ENCODE measurements around the gene ZNF678.

- TF ChIP-seq MEF2A (IDR thresholded peaks at IDR 0.05; ENCODE audit: control insufficient read depth, low read depth, low read length) (no peak), PCBP1 (IDR thresholded peaks at IDR 0.05; ENCODE audit: low read depth, low read length, poor library complexity, severe bottlenecking) (no peak), POLR2AphosphoS5 (IDR thresholded peaks at IDR 0.05; ENCODE audit: control insufficient read depth, insufficient read depth, low read depth, low read length) (no peak), HCFC1 (IDR thresholded peaks at IDR 0.05; ENCODE audit: low read depth, low read length) (no peak), GATA2 (CRISPR knock-in tag; IDR thresholded peaks at IDR 0.05) (no peak), RCOR1 (IDR thresholded peaks at IDR 0.05; ENCODE audit: borderline replicate concordance in 1 of 2, low read depth in 2 of 2, low read length in 2 of 2) (no peak), GABPA (tag; conservative IDR thresholded peaks at IDR 0.05; ENCODE audit: low read depth) (0 out of 2 replicates have a peak, but pooled peaks have one; percentile 16), KDM2B (CRISPR knock-in tag; IDR thresholded peaks at IDR 0.05) (no peak), ZNF395 (CRISPR knock-in tag; IDR thresholded peaks at IDR 0.05) (no peak), PHF8 (IDR thresholded peaks at IDR 0.05; ENCODE audit: borderline replicate concordance, low read length) (peak; percentile 26; the same call in 1 of the 2 replicates), KAT2B (IDR thresholded peaks at IDR 0.05; ENCODE audit: low read depth, low read length) (no peak)
- TF ChIP-seq, protein P1, sequence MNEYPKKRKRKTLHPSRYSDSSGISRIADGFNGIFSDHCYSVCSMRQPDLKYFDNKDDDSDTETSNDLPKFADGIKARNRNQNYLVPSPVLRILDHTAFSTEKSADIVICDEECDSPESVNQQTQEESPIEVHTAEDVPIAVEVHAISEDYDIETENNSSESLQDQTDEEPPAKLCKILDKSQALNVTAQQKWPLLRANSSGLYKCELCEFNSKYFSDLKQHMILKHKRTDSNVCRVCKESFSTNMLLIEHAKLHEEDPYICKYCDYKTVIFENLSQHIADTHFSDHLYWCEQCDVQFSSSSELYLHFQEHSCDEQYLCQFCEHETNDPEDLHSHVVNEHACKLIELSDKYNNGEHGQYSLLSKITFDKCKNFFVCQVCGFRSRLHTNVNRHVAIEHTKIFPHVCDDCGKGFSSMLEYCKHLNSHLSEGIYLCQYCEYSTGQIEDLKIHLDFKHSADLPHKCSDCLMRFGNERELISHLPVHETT (CRISPR knock-in tag; conservative IDR thresholded peaks at IDR 0.05 in 1 of 2, IDR thresholded peaks at IDR 0.05 in 1 of 2): no peak
- TF ChIP-seq, protein P2, sequence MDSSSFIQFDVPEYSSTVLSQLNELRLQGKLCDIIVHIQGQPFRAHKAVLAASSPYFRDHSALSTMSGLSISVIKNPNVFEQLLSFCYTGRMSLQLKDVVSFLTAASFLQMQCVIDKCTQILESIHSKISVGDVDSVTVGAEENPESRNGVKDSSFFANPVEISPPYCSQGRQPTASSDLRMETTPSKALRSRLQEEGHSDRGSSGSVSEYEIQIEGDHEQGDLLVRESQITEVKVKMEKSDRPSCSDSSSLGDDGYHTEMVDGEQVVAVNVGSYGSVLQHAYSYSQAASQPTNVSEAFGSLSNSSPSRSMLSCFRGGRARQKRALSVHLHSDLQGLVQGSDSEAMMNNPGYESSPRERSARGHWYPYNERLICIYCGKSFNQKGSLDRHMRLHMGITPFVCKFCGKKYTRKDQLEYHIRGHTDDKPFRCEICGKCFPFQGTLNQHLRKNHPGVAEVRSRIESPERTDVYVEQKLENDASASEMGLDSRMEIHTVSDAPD (CRISPR knock-in tag; IDR thresholded peaks at IDR 0.05): no peak
Observed at GRCh38 chr1:227532019-227532619, 31.2 kb upstream of the ZNF678 start.

Measured in K562 (cell line).